Measurements from ENCODE around the gene LRP1B.

The LRP1B gene

GRCh38 chr2:140808211-140808610 lies 1322.6 kb downstream of the LRP1B start:
- no peak for DNase-seq (ENCODE audit: low spot score)

GRCh38 chr2:140804700-140805260 lies 1326.0 kb downstream of the LRP1B start:
- no peak for DNase-seq (ENCODE audit: low spot score)

GRCh38 chr2:140801311-140801710 lies 1329.5 kb downstream of the LRP1B start:
- no peak for DNase-seq (ENCODE audit: low spot score)

GRCh38 chr2:140797718-140798117 lies 1333.1 kb downstream of the LRP1B start:
- peak; percentile 6 for DNase-seq (ENCODE audit: low spot score)

- DNase-seq (ENCODE audit: low spot score) = no peak
Measured at GRCh38 chr2:140791802-140792201, 1339.0 kb downstream of the LRP1B start.

GRCh38 chr2:140786585-140786984 lies 1344.2 kb downstream of the LRP1B start:
- no peak for DNase-seq (ENCODE audit: low spot score)

- DNase-seq (ENCODE audit: low spot score) = no peak
Measured at GRCh38 chr2:140775411-140775810, 1355.4 kb downstream of the LRP1B start.

GRCh38 chr2:140770645-140771044 lies 1360.2 kb downstream of the LRP1B start:
- DNase-seq (ENCODE audit: low spot score) = no peak

- DNase-seq (ENCODE audit: low spot score) = no peak
Measured at GRCh38 chr2:140761807-140762206, 1369.0 kb downstream of the LRP1B start.

- no peak for DNase-seq (ENCODE audit: low spot score)
Measured at GRCh38 chr2:140759426-140760156, 1371.2 kb downstream of the LRP1B start.

- no peak for DNase-seq (ENCODE audit: low spot score)
Measured at GRCh38 chr2:140747665-140748064, 1383.2 kb downstream of the LRP1B start.

GRCh38 chr2:140747090-140747489 lies 1383.7 kb downstream of the LRP1B start:
- no peak for DNase-seq (ENCODE audit: low spot score)

- no peak for DNase-seq (ENCODE audit: low spot score)
Measured at GRCh38 chr2:140744379-140744778, 1386.4 kb downstream of the LRP1B start.

- DNase-seq (ENCODE audit: low spot score) = no peak
Measured at GRCh38 chr2:140737006-140737405, 1393.8 kb downstream of the LRP1B start.

- DNase-seq (ENCODE audit: low spot score) = no peak
Measured at GRCh38 chr2:140734992-140735391, 1395.8 kb downstream of the LRP1B start.

- DNase-seq (ENCODE audit: low spot score) = no peak
Measured at GRCh38 chr2:140718999-140719398, 1411.8 kb downstream of the LRP1B start.

GRCh38 chr2:140717481-140717880 lies 1413.3 kb downstream of the LRP1B start:
- DNase-seq (ENCODE audit: low spot score) = no peak

- no peak for DNase-seq (ENCODE audit: low spot score)
Measured at GRCh38 chr2:140714586-140714985, 1416.2 kb downstream of the LRP1B start.

- DNase-seq (ENCODE audit: low spot score) = no peak
Measured at GRCh38 chr2:140711867-140712266, 1418.9 kb downstream of the LRP1B start.

- no peak for DNase-seq (ENCODE audit: low spot score)
Measured at GRCh38 chr2:140701726-140702125, 1429.1 kb downstream of the LRP1B start.

- DNase-seq (ENCODE audit: low spot score) = no peak
Measured at GRCh38 chr2:140698636-140699035, 1432.2 kb downstream of the LRP1B start.

- DNase-seq (ENCODE audit: low spot score) = peak; percentile 3
Measured at GRCh38 chr2:140696449-140696848, 1434.4 kb downstream of the LRP1B start.

GRCh38 chr2:140695155-140695554 lies 1435.7 kb downstream of the LRP1B start:
- DNase-seq (ENCODE audit: low spot score) = peak; percentile 20

- no peak for DNase-seq (ENCODE audit: low spot score)
Measured at GRCh38 chr2:140687825-140688224, 1443.0 kb downstream of the LRP1B start.

Measured in LoVo (cell line).